Stimulated activated CD4-positive, alpha-beta T cell treated with anti-CD3 and anti-CD28 coated beads, Interleukin-1b, Interleukin-23, amount 100 ng/mL, for 48 hours (primary cell): ENCODE data around the gene IFT122.
"Not testable (repeated sequence)": the region's sequence is repeated elsewhere in the genome, so short reads cannot be mapped to it uniquely, and the experiment has no call there.

Experiments used
- DNase-seq: peaks from one replicate; pipeline ENCODE4 v3.0.0-alpha.2; 2020

The IFT122 gene

DNA sequence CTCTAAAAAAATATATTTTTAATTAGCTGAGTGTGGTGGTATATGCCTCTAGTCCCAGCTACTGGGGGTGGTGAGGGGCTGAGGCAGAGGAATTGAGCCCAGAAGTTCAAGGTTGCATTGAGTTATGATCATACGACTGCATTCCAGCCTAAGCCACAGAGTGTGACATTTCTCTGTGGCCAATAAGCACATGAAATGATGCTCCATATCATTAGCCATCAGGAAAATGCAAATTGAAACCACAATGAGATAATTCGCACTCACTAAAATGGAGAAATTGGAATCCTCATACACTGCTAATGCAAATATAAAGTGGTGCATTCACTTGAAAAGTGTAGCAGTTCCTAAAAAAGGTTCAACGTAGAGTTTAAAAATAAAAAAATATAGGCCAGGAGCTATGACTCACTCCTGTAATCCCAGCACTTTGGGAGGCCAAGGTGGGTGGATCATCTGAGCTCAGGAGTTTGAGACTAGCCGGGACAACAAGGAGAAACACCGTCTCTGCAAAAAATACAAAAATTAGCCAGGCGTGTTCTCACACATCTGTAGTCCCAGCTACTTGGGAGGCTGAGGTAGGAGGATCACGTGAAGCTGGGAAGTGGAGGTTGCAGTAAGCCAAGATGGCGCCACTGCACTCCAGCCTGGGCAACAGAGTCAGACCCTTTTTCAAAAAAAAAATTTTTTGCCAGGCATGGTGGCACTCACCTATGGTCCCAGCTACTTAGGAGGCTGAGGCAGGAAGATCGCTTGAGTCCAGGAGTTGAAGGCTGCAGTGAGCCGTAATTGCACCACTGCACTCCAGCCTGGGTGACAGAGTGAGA is 35.2 kb downstream of the IFT122 start:
- DNase-seq = no peak

DNA sequence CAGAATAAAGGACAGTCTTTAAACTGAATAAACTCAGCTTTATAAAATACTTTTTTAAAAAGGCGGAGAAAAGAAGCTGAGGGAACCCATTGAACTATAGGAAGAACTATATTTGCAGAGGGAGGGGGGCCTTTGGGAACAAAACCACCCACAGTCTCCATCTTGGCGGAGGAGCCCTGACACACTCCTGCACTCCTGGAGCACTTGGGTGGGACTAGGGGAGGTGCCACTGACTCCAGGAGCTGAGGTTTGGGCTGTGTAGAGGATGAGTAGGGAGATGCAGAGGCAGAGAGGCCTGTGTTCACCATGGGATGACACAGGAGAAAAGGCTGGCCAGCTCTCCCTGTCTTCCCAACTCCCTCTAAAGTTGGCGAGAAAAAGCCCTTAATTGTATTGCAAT is 35.8 kb downstream of the IFT122 start:
- DNase-seq = no peak

DNA sequence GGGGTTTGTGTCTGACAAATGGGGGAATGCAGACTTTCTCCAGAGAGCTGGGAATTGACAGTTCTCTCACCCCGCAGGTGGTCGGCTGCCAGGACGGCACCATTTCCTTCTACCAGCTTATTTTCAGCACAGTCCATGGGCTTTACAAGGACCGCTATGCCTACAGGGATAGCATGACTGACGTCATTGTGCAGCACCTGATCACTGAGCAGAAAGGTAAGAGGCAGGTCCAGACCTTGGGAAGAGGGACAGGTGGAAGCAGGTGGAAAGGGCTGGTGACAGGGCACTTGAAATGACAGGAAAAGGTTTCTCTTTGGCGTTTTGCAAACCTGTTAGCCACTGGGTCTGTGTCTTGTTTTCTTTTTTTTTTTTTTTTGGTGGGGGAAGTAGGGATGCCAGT is 36.6 kb downstream of the IFT122 start:
- no peak for DNase-seq

DNA sequence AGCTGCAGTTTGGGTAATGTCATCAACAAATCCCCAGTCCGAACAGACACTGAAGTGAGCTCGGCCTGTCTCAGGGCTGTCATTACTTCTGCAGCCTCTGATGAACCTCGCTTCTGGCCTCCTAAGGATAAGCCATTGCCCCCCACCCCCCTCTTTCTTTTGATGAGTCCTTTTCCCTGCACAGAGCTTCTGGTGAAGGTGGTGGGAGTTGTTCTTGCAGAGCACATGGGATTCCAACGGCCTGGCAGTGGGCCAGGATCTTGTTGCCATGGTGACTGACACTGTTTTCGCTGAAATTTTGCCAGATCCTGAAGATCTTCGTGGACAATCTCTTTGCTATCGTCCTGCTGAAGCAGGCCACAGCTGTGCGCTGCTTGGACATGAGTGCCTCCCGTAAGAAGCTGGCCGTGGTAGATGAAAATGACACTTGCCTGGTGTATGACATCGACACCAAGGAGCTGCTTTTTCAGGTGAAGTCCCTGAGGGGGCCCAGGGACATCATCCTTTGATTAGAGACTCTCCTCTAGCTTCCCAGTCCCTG is 41.3 kb downstream of the IFT122 start:
- DNase-seq = not testable (repeated sequence)

DNA sequence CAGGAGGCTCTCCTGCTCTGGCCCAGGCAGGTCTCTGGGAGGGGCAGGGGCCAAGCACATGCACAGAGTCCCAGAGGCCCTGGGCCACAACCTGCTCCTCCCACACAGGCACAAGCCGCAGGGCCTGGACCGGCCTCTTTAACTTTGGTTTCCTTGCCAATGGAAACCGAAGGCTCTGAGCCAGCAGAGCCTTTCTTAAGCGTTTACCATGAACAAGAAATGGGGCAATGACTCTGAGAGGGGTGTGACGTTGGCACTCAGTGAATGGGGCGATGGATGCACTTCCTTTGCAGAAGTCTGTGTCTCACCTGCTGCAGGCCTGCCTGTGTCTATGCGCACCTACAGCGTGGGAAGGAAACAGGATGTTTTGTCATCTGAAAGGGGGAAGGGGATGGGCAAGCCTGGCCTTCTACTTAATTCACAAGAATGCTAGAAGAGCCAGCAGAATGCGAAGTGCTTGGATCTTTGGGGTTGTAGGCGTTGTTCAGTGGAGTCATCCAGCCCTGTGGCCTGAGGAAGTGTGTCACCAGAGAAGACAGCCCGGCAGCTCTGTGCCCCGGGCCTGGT is 41.8 kb downstream of the IFT122 start:
- DNase-seq = peak; percentile 61

DNA sequence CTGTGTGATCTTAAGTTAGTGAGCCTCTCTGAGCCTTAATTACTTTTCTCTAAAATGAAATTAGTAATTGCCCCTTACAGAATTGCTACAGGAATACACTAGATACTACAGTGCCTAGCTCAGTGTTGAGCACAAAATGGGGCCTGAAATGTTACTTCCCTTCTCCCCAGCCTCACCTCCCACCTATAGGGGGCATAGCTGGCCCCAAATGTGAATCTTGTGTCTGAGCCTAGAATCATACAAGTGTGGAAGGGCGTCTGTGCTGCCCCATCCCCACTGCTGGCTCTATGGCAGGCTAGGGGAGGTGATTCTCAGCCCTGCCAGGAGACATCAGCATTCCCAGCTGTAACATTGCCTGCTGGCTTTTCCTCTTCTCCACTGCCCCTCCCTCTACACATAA is 42.7 kb downstream of the IFT122 start:
- no peak for DNase-seq

DNA sequence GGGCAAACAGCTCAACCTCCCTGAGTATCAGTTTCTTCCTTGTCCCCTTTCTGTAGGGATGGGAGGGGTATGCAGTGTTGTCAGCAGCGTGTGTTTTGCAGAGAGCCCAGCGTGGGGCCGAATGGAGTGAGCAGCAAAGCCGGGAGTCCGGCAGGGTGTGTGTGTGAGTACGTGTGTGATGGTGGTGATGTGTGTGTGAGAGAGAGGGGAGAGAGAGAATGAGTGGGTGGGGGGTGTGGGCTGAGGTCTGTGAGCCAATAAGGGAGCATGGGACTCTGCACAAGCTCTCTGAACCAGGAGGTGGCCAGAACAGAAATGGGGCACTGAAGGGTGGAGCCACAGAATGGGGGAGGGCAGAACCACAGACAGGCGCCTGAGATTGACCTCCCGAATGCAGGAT is 43.8 kb downstream of the IFT122 start:
- no peak for DNase-seq

DNA sequence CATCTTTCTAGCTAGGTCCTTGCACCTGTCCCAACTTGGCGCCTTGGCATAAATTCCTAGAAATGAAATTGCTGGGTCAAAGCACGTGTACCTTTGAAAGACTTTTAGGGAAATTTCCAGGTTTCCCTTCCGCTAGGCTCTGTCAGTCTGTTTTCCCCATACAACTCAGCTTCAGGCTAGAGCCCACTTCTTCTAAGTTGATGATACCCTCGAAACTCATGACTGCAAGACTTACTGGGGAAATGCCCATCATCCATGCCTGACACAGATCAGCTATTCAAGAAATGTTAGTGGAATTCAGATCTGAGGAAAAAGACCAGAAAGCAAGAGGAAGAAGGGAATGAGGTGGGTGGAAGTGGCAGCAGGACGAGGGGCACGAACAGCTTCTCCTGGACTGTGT is 45.1 kb downstream of the IFT122 start:
- not testable (repeated sequence) for DNase-seq

DNA sequence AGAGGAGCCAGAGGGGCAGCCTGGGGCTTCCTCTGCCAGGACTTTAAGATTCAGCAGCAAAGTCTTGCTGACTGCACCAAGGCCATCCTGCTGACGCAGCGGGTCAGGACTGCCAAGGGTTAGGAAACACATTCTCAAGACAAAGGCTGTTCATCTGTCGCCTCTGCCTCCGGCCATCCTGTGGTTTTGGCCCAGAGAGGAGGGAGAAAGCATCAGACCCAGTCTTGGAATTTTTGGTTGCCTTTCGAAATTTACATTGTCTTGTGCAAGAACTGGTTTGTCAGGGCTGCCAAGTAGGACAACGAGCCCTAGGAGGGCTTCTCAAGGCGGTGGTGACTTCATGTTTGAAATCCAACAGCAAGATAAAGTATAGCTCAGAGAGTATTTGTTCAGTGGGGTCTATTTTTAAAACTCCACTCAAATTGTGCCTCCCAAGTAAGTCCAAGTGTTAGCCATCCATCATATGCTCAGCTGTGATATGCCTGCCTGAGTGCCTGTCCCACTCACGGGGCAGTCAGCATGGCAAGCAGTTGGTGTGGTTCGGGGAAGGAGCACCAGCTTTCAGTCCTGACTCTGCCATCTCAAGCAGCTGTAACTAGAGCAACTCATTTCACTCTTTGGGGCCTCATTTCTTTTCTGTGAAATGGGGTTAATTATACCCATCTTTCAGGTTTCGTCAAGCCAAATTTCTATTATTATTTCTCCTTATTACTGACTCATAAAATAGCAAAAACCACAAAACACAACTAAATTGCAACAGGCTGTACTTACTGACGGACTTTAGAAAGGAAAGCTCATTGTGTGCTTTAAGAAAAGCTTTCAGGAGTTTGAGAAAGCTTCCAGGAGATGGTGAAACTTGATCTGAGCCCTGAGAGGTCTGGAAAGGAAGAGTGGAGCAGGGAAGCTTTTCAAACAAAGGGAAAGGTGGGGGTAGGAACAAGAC is 46.0 kb downstream of the IFT122 start:
- no peak for DNase-seq

DNA sequence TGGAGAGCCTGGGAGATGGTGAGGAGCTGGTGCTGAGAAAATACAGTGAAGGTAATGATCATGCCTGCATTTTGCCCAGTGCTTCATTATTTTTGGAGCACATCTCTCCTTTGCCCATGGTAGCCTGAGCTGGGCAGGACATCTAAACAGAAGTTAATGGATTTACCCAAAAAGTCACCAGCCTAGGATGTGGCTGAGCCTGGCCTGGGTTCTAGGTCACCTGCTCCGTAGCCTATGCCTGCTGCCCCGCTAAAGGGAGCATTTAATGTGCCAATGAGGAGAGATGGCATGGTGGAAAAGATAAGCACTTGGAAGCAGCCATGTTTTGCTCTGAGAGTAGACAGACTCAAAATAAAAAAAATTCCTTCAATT is 46.6 kb downstream of the IFT122 start:
- no peak for DNase-seq

DNA sequence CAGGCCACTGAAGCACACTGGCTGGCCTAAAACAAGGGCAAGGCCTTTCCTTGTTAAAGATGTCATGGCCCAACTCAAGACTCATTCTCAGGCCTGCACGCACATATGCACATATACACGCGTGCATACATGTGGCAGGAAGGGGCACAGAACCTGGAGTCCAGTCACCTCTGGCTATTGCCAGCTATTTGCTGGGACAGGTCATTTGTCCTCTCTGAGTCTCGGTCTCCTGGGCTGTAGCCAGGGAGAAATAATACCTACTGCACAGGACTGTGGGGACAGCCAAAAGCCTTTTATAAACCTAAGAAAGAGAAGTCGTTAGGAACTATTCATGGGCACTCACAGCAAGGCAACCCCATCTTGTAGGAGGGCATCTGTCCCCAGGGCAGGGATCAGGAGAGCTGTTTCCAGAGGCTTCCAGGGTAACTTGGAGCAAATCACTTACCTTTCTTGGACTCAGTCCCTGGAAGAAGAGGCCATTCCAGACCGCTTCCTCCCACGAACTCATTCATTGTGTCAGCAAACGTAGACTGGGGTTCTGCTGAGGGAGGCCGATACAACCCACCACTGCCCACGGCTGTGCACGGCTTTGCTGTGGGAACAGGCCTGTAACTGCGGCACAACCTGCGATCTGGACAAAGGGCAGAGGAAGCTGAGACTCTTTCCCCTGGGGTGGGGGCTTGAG is 47.3 kb downstream of the IFT122 start:
- DNase-seq = no peak

DNA sequence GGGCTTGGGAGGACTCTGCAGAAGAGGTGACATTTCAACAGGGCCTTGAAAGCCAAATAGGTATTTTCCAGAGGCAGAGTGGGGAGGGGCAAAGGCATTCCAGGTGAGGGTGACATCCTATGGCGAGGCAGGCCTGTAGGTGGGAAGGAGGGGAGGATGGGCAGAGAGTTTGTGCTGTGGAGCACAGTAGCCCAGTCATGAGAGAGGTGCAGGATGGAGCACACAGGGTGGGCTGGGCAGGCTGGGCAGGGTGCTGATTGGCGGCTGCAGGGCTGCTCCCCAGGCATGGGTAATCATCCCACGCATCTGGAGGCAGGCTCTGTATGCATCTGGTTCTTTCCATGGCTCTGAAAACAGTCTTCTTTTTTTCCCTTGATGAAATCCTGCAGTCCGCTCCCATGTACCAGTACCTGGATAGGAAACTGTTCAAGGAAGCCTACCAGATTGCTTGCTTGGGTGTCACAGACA is 47.9 kb downstream of the IFT122 start:
- DNase-seq = not testable (repeated sequence)

DNA sequence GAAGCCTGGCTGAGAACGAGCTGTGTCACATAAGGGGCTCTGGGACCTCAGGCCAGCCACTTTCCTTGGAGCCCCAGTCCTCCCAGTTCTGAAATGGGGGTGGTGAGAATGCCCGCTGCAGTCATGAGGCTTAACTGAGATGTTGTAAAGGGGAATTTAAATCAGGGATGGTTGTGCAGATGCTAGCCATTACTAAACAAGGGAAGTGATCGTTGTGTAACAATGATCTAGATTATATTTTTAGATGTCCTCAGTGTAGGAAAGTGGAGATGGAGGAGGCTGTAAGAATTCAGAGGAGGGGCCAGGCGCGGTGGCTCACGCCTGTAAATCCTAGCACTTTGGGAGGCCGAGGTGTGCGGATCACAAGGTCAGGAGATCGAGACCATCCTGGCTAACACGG is 49.2 kb downstream of the IFT122 start:
- not testable (repeated sequence) for DNase-seq

DNA sequence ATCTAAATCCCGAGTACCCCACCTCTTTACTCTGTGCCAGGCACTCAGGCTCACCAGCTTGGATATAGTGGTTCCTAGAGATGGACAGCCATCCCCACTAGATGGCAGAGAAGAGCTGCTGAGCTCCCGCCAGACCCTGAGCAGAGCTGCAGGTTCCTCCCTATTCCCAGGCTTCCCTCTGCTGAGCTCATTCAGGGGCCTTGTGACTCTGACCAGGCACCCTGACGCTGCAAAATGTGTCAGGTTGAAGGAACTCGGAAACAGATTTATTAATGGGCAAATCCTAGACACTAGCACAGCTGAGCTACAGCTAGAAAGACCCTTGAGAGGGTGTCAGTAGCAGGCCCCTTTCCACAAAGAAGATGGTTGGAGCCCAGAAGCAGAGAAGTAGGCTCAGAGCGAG is 50.2 kb downstream of the IFT122 start:
- DNase-seq = peak; percentile 40

DNA sequence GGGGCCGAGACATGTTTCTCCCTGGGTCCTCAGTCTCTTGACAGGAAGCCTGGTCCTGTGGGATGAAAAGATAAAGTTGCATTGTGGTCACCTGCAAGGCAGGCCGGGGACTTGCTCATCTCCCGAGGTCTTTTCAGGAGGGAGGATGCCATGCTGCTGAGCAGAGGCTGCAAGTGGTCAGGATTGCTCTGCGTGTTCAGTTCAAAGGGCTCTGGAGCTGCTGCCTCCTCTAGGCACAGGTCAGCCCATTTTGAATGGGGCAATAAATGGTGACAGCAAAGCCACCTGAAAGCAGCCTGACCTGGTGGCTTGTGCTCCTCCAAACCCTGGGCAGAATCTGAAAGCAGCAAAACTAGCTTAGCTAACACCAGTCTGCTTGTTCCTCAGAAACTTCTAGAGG is 51.1 kb downstream of the IFT122 start:
- not testable (repeated sequence) for DNase-seq

DNA sequence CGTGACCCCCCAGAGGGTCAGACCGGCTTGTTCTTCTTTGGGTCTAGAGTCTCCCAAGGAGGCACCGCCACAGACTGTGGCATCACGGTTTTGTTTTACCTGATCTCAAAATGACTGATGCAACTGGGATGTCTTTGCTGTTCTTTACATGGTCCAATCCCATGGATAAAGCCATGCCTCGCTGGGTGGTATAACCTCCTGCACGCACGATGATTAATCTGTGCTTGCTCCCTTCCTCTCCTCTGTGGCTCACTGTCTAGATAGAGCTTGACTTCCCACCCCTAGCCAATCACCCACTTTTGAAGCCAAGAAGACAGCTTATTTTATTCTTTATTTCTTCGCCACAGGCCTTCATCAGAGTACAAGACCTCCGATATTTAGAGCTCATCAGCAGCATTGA is 51.8 kb downstream of the IFT122 start:
- DNase-seq = no peak

DNA sequence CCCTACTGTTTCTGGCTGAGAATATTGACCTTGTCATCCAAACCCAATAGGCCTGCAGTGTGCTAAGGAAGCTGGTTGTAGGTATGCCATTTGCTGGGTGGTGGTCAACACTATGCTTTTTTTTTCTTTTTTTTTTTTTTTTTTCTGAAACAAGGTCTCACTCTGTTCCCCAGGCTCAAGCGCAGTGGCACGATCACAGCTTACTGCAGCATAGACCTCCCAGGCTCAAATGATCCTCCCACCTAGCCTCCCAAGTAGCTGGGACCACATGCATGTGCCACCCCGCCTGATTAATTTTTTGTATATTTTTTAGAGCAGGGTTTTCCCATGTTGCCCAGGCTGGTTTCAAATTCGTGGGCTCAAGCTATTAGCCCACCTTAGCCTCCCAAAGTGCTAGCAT is 52.7 kb downstream of the IFT122 start:
- no peak for DNase-seq

DNA sequence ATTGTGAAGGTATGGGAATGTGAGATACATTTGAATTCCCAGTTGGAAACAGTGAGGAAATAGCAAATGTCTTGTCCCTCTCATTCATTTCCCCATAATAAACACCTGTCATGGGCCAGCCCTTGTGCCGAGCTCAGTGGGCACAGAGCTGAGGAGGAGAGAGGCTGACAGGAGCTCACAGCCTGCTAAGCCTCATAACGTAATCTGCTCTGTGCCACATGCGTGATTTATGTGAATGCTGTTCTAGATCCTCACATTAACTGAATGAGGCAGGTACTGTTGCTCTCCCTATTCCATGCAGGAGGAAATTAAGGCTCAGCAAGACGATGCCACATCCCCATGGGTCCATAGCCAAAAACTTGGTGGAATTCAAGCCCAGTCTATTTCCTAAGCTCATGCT is 53.2 kb downstream of the IFT122 start:
- DNase-seq = no peak

DNA sequence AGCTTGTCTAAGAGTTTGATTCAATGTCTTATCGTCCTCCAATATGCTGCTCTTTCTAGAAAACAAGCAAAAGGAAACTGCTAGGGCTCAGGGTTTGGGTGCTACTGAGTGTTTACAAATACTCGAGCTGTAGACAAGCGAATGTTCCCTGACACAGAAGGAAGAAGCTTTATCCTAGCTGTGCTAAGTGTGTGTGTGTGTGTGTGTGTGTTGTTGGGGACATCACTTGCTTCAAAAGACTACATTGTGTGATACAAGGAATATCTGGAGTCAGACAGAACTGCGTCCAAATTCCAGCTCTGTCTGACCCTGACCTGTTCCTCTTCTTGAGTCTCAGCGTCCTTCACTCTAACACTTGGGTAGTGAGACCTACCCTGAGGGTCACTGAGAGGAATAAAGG is 54.5 kb downstream of the IFT122 start:
- not testable (repeated sequence) for DNase-seq

DNA sequence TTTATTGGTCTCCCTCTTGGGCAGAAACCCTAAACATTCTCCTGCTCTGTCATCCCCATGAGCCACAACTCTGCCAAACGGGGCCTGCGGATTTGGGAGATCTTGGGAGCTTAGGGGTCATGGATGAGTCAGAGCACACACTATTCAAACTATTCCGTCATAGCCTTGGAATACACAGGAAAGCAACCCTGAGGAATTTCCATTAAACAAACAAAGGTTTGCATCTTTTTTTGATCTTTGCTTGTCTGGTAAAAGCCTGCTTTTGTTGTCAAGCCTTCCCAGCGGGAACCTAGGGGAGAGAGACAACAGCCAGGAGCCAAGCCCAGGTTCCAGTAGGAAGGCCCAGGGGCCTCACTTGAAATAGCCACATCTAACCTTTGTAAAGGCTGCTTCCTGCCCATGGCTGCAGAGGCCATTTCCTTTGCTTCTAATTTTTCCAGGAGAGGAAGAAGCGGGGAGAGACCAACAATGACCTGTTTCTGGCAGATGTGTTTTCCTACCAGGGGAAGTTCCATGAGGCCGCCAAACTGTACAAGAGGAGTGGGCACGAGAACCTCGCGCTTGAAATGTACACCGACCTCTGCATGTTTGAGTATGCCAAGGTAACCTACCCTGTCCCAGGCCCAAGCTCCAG is 55.1 kb downstream of the IFT122 start:
- not testable (repeated sequence) for DNase-seq

DNA sequence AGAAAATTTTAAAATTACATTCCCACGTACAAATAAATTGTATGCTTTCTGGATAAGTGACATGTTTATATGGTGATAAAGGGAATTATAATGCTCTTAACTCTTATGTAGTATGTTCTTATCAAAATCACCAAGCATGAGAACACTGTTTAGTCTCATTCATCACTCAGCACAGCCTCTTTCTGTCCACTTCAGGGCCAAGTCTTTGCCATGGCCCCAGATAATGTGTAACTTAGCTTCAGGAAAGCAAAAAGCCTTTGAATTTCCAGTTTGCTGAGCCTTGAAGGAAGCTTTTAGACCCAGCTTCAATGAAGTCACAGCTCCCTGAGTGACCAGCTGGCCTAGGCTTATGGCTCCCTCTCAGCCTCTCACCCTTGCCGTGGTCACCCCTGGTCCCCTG is 57.9 kb downstream of the IFT122 start:
- DNase-seq = not testable (repeated sequence)
